Measurements from ENCODE around the gene KDM5A. TPM values are rescaled to one million over a fixed set of nuclear protein-coding genes. Genes with fewer than 3 reads are reported as not detected.
"Not testable (repeated sequence)": the region's sequence is repeated elsewhere in the genome, so short reads cannot be mapped to it uniquely, and the experiment has no call there.

The KDM5A gene
- 18.6 and 23.0 TPM in 2 replicates for total RNA-seq (2014; rRNA removed; shearing (Covaris generic))

DNA sequence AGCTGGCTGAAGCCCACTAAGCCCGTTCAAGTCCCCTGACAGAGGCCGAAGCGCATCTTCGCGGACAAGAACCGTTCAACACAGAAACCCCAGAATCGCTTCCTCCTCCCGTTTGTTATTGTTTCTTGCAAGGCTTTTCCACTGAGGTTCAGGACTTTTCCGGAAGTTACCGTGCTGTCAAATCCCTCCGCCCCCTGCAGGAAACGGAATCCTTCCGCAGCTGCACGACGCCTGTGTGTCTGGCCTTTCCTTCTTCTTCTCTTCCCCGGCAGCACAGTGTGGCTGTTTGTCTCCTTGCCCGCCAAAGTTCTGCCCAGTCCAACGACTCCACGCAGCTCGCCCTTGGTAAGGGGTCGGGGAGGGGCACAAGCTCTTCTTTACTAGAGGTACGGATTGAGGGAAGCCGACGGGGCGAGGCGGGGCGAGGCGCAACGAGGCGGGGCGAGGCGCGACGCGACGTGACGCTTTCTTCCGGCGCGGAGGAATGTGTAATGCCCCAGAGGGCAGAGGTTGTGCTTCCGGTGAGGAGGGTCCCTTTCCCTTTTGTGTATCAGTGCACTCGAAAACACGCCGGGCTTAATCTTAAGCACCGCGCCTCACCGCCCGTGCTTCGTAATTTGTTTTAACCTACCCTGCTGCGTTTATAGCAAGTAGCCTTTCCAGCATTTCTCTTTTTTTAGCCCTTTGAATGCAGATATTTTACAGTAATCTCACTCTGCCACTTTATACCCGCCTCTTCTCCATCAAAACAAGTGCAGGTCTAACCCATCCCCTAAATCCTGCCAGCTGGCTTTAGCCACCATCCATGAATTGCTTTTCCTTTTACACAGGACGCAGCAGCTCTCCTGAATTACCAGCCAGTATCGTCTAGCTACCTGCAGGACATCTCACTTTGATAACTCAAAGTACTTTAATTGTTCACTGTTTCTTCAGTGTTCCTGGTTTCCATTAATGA lies at the start of gene KDM5A:
TSS of gene KDM5A (minus strand) at position 179 of the 955 bp plus-strand sequence. CDS start 229 bp downstream, outside the sequence.
- in situ Hi-C loops (cut with HindIII; ENCODE audit: low sequenced_read_pairs), result no loop called here
- peak; percentile 93 for DNase-seq (ENCODE audit: low spot score)

DNA sequence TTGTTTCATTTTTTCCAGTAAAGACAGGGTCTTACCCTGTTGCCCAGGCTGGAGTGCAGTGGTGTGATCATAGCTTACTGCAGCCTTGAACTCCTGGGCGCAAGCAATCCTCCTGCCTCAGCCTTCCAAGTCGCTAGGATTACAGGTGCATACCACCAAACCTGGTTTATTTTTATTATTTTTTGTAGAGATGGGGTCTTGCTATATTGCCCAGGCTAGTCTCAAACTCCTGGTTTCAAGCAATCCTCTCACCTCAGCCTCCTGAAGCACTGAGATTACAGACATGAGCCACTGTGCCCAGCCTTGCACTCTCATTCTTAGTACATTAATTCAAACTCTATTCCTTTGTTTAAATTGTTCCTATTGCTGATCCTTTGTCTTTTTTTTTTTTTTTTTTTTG lies 46.6 kb upstream of the KDM5A start:
- in situ Hi-C loops (cut with HindIII; ENCODE audit: low sequenced_read_pairs); DNase-seq (ENCODE audit: low spot score): not testable (repeated sequence)

DNA sequence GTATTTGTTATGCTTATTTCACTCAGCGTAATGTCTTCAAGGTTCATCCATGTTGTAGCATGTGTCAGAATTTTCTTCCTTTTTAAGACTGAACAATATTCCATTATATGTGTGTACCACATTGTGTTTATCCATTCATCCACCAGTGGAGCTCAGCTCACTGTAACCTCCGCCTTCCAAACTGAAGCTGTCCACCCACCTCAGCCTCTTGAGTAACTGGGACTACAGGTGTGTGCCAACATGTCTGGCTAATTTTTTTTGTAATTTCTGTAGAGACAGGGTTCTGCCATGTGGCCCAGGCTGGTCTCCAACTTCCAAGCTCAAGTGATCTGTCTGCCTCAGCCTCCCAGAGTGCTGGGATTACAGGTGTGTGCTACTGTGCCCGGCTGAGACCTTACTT lies 33.4 kb upstream of the KDM5A start:
- DNase-seq (ENCODE audit: low spot score), result no peak
- in situ Hi-C loops (cut with HindIII; ENCODE audit: low sequenced_read_pairs), result no loop called here

DNA sequence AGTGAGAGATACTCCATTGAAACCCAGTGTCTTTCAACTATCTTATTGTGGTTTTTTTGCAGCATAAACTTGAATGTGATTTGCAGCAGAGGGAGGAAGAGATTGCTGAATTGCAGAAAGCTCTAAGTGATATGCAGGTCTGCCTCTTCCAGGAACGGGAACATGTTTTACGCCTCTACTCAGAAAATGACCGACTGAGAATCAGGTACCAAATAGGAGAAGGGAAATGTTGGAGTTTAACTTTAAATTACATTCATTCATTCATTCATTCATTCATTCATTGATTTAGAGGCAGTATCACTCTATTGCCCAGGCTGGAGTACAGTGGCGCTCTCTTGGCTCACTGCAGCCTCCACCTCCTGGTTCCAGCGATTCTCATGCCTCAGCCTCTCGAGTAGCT lies 29.3 kb upstream of the KDM5A start:
- in situ Hi-C loops (cut with HindIII; ENCODE audit: low sequenced_read_pairs), result no loop called here
- no peak for DNase-seq (ENCODE audit: low spot score)

DNA sequence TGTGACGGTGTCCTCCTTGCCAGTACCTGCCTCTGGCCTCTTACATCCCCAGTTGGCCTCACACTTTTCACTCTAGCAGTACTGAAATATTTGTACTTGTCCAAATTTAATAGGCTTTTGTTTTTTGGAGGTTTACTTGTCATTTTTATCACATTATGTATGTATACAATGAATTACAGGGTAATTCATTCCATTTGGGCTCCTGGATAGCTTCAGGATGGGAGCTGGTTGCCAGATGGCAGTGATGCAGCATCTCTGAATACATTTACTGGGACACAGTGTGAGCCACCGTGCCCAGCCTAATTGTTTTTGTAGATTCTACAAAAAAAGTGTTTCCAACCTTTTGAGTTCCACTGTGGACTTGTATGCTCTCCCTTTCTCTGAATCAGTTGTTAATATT lies 25.7 kb upstream of the KDM5A start:
- DNase-seq (ENCODE audit: low spot score), result no peak
- in situ Hi-C loops (cut with HindIII; ENCODE audit: low sequenced_read_pairs), result no loop called here

DNA sequence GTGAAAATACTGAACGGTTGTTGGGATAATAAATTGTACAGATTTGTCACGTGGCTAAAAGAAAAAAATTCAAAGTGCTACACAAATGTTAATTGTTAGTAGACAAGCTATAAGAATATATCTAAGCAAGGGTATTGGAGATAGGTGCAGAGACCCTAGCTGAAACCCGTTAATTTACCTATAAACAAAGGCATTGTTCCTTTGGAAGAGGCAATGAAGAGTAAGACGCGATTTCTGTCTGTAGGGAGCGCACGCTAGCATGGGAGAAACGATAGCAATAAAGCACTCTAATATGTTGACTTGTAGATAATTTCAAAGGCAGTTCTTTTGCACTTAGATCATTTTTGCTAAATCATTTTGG lies 12.9 kb upstream of the KDM5A start:
- in situ Hi-C loops (cut with HindIII; ENCODE audit: low sequenced_read_pairs), result no loop called here
- DNase-seq (ENCODE audit: low spot score), result peak; percentile 42

DNA sequence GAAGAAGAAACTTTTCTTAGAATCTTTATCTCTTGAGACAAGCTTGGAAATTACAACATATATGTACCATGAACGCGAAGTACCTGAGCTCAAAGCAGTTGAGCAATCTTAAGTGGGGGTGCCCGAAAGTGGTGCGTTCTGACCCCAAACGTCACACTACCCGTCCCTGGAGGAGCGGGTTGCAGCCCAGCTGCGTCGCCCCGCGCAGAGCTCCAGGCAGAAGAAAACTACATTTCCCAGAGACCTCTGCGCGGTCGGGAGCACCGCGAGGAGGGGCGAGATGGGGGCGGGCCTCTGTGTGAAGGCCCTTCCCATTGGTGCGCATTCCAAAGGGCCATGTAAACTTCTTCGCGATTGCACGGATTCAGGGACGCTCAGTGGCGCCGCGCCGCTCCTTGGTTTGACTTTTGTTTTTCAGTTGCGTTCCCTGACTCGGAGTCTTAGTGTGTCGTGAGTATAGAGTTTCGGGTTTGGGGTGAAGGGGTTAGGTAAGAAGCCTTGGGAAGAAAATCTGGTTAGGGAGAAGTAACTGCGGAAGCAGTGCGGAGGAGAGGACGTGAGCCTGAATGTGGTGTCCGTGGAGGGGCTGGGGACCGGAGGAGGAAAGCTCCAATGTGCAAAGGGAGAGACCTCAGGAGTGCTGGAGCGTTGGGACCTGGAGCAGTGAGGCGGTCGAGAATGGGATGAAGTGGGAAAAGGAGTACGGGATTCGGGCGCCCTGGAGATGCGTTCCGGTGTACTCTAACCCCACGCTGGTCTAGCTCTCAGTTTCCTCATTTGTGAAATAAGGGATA lies 12.3 kb upstream of the KDM5A start, which contains the start of gene CCDC77:
TSS of gene CCDC77 (plus strand) at position 410 of the 794 bp plus-strand sequence. CDS start 7,740 bp downstream, outside the sequence.
- in situ Hi-C loops (cut with HindIII; ENCODE audit: low sequenced_read_pairs), result no loop called here
- DNase-seq (ENCODE audit: low spot score), result peak; percentile 96

DNA sequence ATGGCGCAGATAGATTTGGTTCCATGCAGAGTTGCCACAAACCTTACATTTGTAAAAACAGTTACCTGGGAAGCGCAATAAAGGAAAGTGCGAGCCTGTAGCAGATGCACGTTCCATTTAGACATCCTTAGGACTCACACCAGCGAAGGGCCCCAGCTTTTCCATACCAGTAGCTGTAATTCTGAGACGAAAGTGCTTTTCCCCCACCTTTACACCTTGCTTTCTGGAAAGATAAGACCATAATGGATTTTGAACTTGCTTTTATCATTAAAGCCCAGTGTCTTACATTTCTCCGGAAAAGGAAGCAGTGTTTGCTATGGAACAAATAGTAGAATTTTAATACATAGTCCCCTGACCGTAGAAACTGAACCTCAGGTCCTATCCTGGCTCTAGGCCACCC lies 11.7 kb upstream of the KDM5A start:
- in situ Hi-C loops (cut with HindIII; ENCODE audit: low sequenced_read_pairs), result no loop called here
- no peak for DNase-seq (ENCODE audit: low spot score)

DNA sequence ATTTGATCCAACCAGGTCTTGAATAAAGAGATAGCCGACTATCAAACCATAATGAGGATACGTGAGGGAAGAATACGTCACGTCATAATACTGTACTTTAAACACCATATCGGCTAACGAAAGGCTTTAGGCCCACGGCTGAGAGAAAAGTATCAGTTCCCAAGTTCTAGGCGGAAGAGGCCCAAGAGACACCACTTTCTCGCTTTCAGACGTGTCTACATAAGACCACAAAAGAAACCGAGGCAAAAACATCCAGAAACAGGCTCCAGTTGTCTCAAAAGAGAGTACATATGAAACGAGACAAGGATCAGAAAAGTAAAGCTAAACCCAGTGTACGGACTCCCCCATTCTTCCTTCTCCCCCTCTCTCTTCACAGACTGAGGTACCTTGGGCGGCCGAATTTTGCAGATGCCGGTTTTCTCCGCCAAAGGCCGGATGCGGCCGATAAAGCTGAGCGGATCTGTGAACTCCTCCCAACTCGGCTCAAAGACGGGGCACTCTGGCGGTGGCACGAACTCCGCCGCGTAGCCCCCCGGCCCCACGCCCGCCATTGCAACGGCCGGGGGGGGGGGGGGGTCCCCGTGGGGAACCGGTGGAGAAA lies 479 bp downstream of the KDM5A start:
- in situ Hi-C loops (cut with HindIII; ENCODE audit: low sequenced_read_pairs), result no loop called here
- peak; percentile 35 for DNase-seq (ENCODE audit: low spot score)

DNA sequence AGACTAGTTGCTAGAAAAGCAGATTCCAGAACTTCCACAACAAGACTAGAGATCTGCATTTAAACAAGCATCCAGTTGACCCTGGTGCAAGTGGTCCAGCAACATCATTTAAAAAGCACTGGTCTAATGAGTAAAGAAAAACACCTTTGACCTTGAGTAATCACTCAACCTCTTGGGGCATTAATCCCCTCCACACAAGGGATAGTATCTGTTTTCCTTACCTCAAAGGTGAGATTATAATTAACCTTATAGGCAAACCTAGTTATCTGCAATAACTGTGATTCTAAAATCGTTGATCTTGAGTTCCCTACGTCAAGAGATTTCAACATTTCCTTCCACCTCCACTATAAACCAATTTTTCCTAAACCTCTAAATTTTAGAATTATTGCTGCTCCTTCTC lies 1.1 kb downstream of the KDM5A start:
- no peak for DNase-seq (ENCODE audit: low spot score)
- in situ Hi-C loops (cut with HindIII; ENCODE audit: low sequenced_read_pairs), result no loop called here

DNA sequence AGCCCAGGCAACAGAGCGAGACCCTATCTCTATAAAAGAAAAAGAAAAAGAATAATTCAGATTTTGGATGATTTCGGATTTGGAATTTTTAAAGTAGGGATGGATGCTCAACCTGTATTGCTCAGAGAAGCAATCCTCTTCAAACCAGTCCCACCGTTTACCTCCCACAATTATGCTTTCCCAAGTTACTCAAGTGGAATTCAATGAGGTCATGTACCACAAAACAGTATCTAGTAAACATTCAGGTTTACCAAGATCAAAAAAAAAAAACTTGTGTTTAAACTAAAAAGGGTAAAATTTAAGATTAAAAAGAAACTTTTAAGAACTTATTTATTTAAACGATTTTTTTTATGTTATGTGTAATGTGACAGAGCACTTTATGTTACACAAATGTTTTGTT lies 2.5 kb downstream of the KDM5A start:
- in situ Hi-C loops (cut with HindIII; ENCODE audit: low sequenced_read_pairs), result no loop called here
- DNase-seq (ENCODE audit: low spot score), result no peak

DNA sequence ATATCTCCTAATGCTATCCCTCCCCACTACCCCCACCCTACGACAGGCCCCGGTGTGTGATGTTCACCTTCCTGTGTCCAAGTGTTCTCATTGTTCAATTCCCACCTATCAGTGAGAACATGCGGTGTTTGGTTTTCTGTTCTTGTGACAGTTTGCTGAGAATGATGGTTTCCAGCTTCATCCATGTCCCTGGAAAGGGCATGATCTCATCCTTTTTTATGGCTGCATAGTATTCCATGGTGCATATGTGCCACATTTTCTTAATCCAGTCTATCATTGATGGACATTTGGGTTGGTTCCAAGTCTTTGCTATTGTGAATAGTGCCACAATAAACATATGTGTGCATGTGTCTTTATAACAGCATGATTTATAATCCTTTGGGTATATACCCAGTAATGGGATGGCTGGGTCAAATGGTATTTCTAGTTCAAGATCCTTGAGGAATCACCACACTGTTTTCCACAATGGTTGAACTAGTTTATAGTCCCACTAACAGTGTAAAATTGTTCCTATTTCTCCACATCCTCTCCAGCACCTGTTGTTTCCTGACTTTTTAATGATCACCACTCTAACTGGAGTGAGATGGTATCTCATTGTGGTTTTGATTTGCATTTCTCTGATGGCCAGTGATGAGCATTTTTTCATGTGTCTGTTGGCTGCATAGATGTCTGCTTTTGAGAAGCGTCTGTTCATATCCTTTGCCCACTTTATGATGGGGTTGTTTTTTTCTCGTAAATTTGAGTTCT lies 18.2 kb downstream of the KDM5A start:
- in situ Hi-C loops (cut with HindIII; ENCODE audit: low sequenced_read_pairs), result not testable (repeated sequence)

DNA sequence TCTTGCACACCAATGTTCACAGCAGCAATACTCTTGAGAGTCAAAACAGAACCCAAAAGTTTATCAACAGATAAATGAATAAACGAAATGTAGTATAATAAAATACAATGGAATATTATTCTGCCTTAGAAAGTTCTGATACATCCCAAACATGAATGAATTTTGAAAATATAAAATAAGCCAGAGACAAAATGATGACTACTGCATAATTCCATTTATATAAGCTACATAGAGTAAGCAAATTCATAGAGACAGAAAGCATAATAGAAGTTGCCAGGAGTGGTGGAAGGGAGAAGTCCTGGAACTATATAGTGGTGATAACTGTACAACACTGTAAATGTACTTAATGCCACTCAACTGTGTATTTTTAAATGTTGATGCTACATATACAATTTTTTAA lies 21.1 kb downstream of the KDM5A start:
- in situ Hi-C loops (cut with HindIII; ENCODE audit: low sequenced_read_pairs), result no loop called here
- DNase-seq (ENCODE audit: low spot score), result no peak

More for the DNA sequence above, 18.2 kb downstream of the KDM5A start:
- DNase-seq (ENCODE audit: low spot score), result not testable (repeated sequence)

DNA sequence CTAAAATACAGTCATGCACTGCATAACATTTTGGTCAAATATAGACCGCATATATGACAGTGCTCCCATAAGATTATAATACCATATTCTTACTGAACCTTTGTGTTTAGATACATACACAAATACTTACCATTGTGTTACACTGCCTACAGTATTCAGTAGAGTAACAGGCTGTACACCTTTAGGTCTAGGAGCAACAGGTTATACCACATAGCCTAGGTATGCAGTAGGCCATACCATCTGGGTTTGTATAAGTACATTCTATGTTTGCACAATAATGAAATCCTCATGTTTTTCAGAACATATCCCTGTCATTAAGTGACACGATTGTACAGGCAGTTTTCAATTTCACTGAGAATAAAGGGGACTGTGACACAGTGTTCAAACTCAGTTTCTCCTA lies 22.3 kb downstream of the KDM5A start:
- in situ Hi-C loops (cut with HindIII; ENCODE audit: low sequenced_read_pairs), result no loop called here
- DNase-seq (ENCODE audit: low spot score), result no peak

DNA sequence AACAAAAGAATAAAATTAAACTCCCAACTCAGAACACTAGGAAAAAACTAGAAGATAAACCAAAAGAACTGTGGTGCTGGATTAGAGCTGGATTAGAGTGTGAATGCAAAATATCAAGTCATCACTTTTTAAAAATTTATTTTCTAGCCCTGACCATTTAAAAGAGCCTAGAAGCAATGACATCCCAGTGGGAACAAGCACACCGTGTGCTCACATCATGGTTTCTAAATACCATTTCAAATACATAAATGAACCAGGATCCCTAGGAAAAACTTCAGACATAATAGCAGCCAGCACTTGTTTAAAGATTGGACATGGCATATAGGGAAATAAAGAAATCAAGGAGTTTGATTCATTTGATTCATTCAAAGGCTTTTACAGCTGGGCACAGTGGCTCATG lies 30.0 kb downstream of the KDM5A start:
- no peak for DNase-seq (ENCODE audit: low spot score)

DNA sequence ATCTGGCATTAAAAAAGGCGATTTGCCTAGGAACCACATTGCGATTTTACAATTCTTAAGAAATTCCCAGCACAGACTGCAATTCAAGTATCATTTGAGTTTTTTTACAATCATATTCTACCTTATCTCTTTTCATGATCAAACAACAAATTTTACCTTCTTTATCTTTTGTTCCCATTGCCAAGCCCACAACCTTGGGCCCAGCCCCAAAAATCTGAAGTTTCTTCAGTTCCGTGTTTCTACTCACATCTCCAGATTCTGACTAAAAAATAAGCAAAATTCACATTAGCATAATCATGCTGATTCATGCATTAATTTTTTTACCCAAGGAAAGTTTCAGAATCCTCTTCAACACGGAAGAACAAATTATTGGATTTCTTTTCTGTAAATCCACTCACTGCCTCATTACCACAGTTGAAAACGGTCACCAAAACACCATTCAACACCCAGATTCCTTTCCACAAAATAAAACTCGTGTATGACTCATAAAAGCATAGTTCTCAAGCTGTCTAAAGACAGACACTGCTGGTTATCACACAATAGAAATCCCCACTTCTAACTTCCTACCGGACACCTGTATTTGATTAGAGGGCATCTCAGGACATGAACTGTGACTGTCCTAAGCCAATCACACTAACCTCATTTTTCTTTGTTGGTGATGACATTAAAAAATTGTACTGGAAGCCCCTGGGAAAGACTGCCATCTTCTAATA lies 32.7 kb downstream of the KDM5A start:
- in situ Hi-C loops (cut with HindIII; ENCODE audit: low sequenced_read_pairs), result no loop called here
- no peak for DNase-seq (ENCODE audit: low spot score)

More for the DNA sequence above, 30.0 kb downstream of the KDM5A start:
- in situ Hi-C loops (cut with HindIII; ENCODE audit: low sequenced_read_pairs), result no loop called here

DNA sequence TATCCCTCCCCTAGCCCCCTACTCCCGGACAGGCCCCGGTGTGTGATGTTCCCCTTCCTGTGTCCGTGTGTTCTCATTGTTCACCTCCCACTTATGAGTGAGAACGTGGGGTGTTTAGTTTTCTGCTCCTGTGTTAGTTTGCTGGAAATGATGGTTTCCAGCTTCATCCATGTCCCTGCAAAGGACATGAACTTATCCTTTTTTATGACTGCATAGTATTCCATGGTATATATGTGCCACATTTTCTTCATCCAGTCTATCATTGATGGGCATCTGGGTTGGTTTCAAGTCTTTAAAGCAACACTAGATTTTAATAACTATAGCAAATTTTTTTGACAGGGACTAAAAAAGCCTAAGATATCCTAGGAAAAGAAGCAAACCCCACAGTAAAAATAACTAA lies 37.9 kb downstream of the KDM5A start:
- DNase-seq (ENCODE audit: low spot score); in situ Hi-C loops (cut with HindIII; ENCODE audit: low sequenced_read_pairs): not testable (repeated sequence)

DNA sequence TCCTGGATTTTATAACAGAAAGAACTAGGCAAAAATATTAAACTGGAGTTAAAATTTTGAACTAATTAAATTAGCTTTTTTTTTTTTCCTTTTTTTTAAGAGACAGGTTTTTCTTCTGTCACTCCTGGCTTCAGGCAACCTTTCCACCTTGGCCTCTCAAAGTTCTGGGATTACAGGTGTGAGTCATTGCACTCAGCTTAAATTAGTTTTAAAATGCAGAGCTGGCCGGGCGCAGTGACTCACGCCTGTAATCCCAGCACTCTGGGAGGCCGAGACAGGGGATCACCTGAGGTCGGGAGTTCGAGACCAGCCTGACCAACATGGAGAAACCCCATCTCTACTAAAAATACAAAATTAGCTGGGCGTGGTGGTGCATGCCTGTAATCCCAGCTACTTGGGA lies 39.5 kb downstream of the KDM5A start:
- in situ Hi-C loops (cut with HindIII; ENCODE audit: low sequenced_read_pairs); DNase-seq (ENCODE audit: low spot score): not testable (repeated sequence)
